ENCODE data around the gene COPZ1.
"Not testable (repeated sequence)": the region's sequence is repeated elsewhere in the genome, so short reads cannot be mapped to it uniquely, and the experiment has no call there.

COPZ1 gene

GRCh38 chr12:54279632-54280467 lies 45.1 kb upstream of the COPZ1 start, which contains the start of gene CBX5:
Gene CBX5 (minus strand): TSS chr12:54280122. CDS start chr12:54257650, 22,472 bp downstream.
- no peak within 1 kb of the TSS for H3K14ac ChIP-seq (ENCODE audit: low read length)
- no CpG with 5 or more reads among the region's 49 CpGs for WGBS, 2 donors (ENCODE audit: extremely low coverage in 2 of 2, insufficient read length in 2 of 2, insufficient replicate concordance in 1 of 2)
- H3K36me3 ChIP-seq (replicated peaks in 1 of 2; ENCODE audit: control insufficient read depth in 2 of 2, insufficient read depth in 2 of 2, low read length in 2 of 2) = peaks cover 24 to 70% of the 10 kb centered on the region in 2 donors
- H2BK15ac ChIP-seq (ENCODE audit: low read length) = no peak within 1 kb of the TSS
- H2BK5ac ChIP-seq (ENCODE audit: low read length) = peak within 1 kb of the TSS; percentile 33
- peak within 1 kb of the TSS; percentile 97 for H3K27ac ChIP-seq (replicated peaks; ENCODE audit: low read length)
- peak within 1 kb of the TSS; percentile 58 for H4K91ac ChIP-seq (ENCODE audit: low read depth, low read length, poor library complexity)
- H3K4me3 ChIP-seq (ENCODE audit: low read length in 2 of 2) = peak within 1 kb of the TSS; percentile 81 to 94
- H3K4me2 ChIP-seq (ENCODE audit: insufficient read depth, low read length, poor library complexity, severe bottlenecking) = peak within 1 kb of the TSS; percentile 61
- peak within 1 kb of the TSS; percentile 78 for H4K8ac ChIP-seq (ENCODE audit: low read depth, low read length)
- peak within 1 kb of the TSS; percentile 96 for H3K9ac ChIP-seq (ENCODE audit: low read depth, low read length, poor library complexity)
- H3K79me1 ChIP-seq (ENCODE audit: low read depth, low read length) = no peaks in the 10 kb centered on the region
- H3K4me1 ChIP-seq (ENCODE audit: control insufficient read depth in 2 of 2, insufficient read depth in 1 of 2, low read depth in 1 of 2, low read length in 2 of 2) = peaks cover 9 to 28% of the 10 kb centered on the region in 2 donors
- H2BK120ac ChIP-seq (ENCODE audit: low read depth, low read length) = no peak within 1 kb of the TSS
- H2AK5ac ChIP-seq (ENCODE audit: low read depth, low read length) = no peak within 1 kb of the TSS
- H3K9me3 ChIP-seq (replicated peaks in 1 of 2; ENCODE audit: control insufficient read depth in 2 of 2, insufficient read depth in 1 of 2, low read depth in 1 of 2, low read length in 2 of 2) = no peaks in the 10 kb centered on the region
- peak; percentile 100 for DNase-seq (ENCODE audit: low spot score)
- no peak within 1 kb of the TSS for H2BK12ac ChIP-seq (ENCODE audit: low read length)
- peak within 1 kb of the TSS; percentile 69 for H3K23ac ChIP-seq (ENCODE audit: low read depth, low read length, poor library complexity)
- H3K4ac ChIP-seq (ENCODE audit: low read length) = peak within 1 kb of the TSS; percentile 60
- peak within 1 kb of the TSS; percentile 97 for H3K18ac ChIP-seq (ENCODE audit: low read length)
- no peaks in the 10 kb centered on the region for H3K27me3 ChIP-seq (ENCODE audit: control insufficient read depth in 3 of 3, insufficient read depth in 3 of 3, low read depth in 1 of 3, low read length in 3 of 3)
- peak within 1 kb of the TSS; percentile 81 for H2AFZ ChIP-seq (ENCODE audit: low read length)

GRCh38 chr12:54280468-54281260 lies 44.3 kb upstream of the COPZ1 start, which contains the start of gene HNRNPA1:
Gene HNRNPA1 (plus strand): TSS chr12:54280726. CDS start chr12:54280808, 82 bp downstream.
- Histone ChIP-seq H3K4me1 (ENCODE audit: control insufficient read depth in 2 of 2, insufficient read depth in 1 of 2, low read depth in 1 of 2, low read length in 2 of 2) (peaks cover 9 to 28% of the 10 kb centered on the region in 2 donors), H3K9ac (ENCODE audit: low read depth, low read length, poor library complexity) (peak within 1 kb of the TSS; percentile 96), H2BK12ac (ENCODE audit: low read length) (no peak within 1 kb of the TSS), H3K9me3 (replicated peaks in 1 of 2; ENCODE audit: control insufficient read depth in 2 of 2, insufficient read depth in 1 of 2, low read depth in 1 of 2, low read length in 2 of 2) (no peaks in the 10 kb centered on the region), H2BK15ac (ENCODE audit: low read length) (no peak within 1 kb of the TSS), H3K14ac (ENCODE audit: low read length) (no peak within 1 kb of the TSS), H3K4me2 (ENCODE audit: insufficient read depth, low read length, poor library complexity, severe bottlenecking) (peak within 1 kb of the TSS; percentile 50), H2AFZ (ENCODE audit: low read length) (peak within 1 kb of the TSS; percentile 81), H3K18ac (ENCODE audit: low read length) (peak within 1 kb of the TSS; percentile 97), H2BK5ac (ENCODE audit: low read length) (no peak within 1 kb of the TSS), H3K4ac (ENCODE audit: low read length) (peak within 1 kb of the TSS; percentile 60), H3K36me3 (replicated peaks in 1 of 2; ENCODE audit: control insufficient read depth in 2 of 2, insufficient read depth in 2 of 2, low read length in 2 of 2) (peaks cover 27 to 75% of the 10 kb centered on the region in 2 donors), H2AK5ac (ENCODE audit: low read depth, low read length) (no peak within 1 kb of the TSS), H3K27me3 (ENCODE audit: control insufficient read depth in 3 of 3, insufficient read depth in 3 of 3, low read depth in 1 of 3, low read length in 3 of 3) (no peaks in the 10 kb centered on the region), H4K91ac (ENCODE audit: low read depth, low read length, poor library complexity) (peak within 1 kb of the TSS; percentile 58), H3K4me3 (ENCODE audit: low read length in 2 of 2) (peak within 1 kb of the TSS; percentile 81 to 94), H3K23ac (ENCODE audit: low read depth, low read length, poor library complexity) (peak within 1 kb of the TSS; percentile 69), H4K8ac (ENCODE audit: low read depth, low read length) (peak within 1 kb of the TSS; percentile 78), H3K79me1 (ENCODE audit: low read depth, low read length) (no peaks in the 10 kb centered on the region), H3K27ac (replicated peaks; ENCODE audit: low read length) (peak within 1 kb of the TSS; percentile 97), H2BK120ac (ENCODE audit: low read depth, low read length) (no peak within 1 kb of the TSS)
- WGBS, 2 donors (ENCODE audit: extremely low coverage in 2 of 2, insufficient read length in 2 of 2, insufficient replicate concordance in 1 of 2) = no CpG with 5 or more reads among the region's 48 CpGs
- peak; percentile 99 for DNase-seq (ENCODE audit: low spot score)

GRCh38 chr12:54281261-54281638 lies 43.7 kb upstream of the COPZ1 start:
- Histone ChIP-seq H3K18ac (ENCODE audit: low read length) (peak overlapping the region; percentile 68), H3K4me3 (ENCODE audit: low read length in 2 of 2) (peak overlapping the region; percentile 81 to 85), H3K9ac (ENCODE audit: low read depth, low read length, poor library complexity) (peak overlapping the region; percentile 92), H3K27ac (replicated peaks; ENCODE audit: low read length) (peak overlapping the region; percentile 76), H3K4me2 (ENCODE audit: insufficient read depth, low read length, poor library complexity, severe bottlenecking) (peak overlapping the region; percentile 49), H3K36me3 (replicated peaks in 1 of 2; ENCODE audit: control insufficient read depth in 2 of 2, insufficient read depth in 2 of 2, low read length in 2 of 2) (peaks cover 30 to 76% of the 10 kb centered on the region in 2 donors), H3K4me1 (ENCODE audit: control insufficient read depth in 2 of 2, insufficient read depth in 1 of 2, low read depth in 1 of 2, low read length in 2 of 2) (peaks cover 10 to 28% of the 10 kb centered on the region in 2 donors), H4K8ac (ENCODE audit: low read depth, low read length) (peak overlapping the region; percentile 78)
- not testable (repeated sequence) for H2BK15ac ChIP-seq (ENCODE audit: low read length); H3K27me3 ChIP-seq (ENCODE audit: control insufficient read depth in 3 of 3, insufficient read depth in 3 of 3, low read depth in 1 of 3, low read length in 3 of 3); H3K9me3 ChIP-seq (replicated peaks in 1 of 2; ENCODE audit: control insufficient read depth in 2 of 2, insufficient read depth in 1 of 2, low read depth in 1 of 2, low read length in 2 of 2); H2BK12ac ChIP-seq (ENCODE audit: low read length); H3K23ac ChIP-seq (ENCODE audit: low read depth, low read length, poor library complexity); H3K14ac ChIP-seq (ENCODE audit: low read length); H2AFZ ChIP-seq (ENCODE audit: low read length); H2BK120ac ChIP-seq (ENCODE audit: low read depth, low read length); H2AK5ac ChIP-seq (ENCODE audit: low read depth, low read length); H4K91ac ChIP-seq (ENCODE audit: low read depth, low read length, poor library complexity); H3K4ac ChIP-seq (ENCODE audit: low read length); DNase-seq (ENCODE audit: low spot score); H2BK5ac ChIP-seq (ENCODE audit: low read length); H3K79me1 ChIP-seq (ENCODE audit: low read depth, low read length)
- WGBS, 2 donors (ENCODE audit: extremely low coverage in 2 of 2, insufficient read length in 2 of 2, insufficient replicate concordance in 1 of 2) = no CpG with 5 or more reads among the region's 10 CpGs

All from neuronal stem cell (in vitro differentiated cells).